ENCODE results near the gene RGS5. TPM values are rescaled to one million over a fixed set of nuclear protein-coding genes. Genes with fewer than 3 reads are reported as not detected.
"Not testable (repeated sequence)": the region's sequence is repeated elsewhere in the genome, so short reads cannot be mapped to it uniquely, and the experiment has no call there.

The RGS5 gene
- 26.2 TPM for total RNA-seq
- polyA plus RNA-seq (ENCODE audit: insufficient read depth in 1 of 8, insufficient read length in 8 of 8, low replicate concordance in 1 of 8): 10 to 100 TPM; 22.5 to 44.2 (median 36.3) TPM
- long read RNA-seq, donor 1, full-length matches to known transcripts: 10 of 10 reads
- long read RNA-seq, donor 1, partial matches to known transcripts: 0 of 10 reads
- long read RNA-seq, donor 1, other reads (novel, unspliced or antisense): 0 of 10 reads
- long read RNA-seq, donor 2: 0 reads
- long read RNA-seq, donor 3, full-length matches to known transcripts: 18 of 18 reads
- long read RNA-seq, donor 3, partial matches to known transcripts: 0 of 18 reads
- long read RNA-seq, donor 3, other reads (novel, unspliced or antisense): 0 of 18 reads
- long read RNA-seq, donor 4, full-length matches to known transcripts: 7 of 7 reads
- long read RNA-seq, donor 4, partial matches to known transcripts: 0 of 7 reads
- long read RNA-seq, donor 4, other reads (novel, unspliced or antisense): 0 of 7 reads
- long read RNA-seq, donor 5, full-length matches to known transcripts: 35 of 35 reads
- long read RNA-seq, donor 5, partial matches to known transcripts: 0 of 35 reads
- long read RNA-seq, donor 5, other reads (novel, unspliced or antisense): 0 of 35 reads
- long read RNA-seq, donor 6, full-length matches to known transcripts: 17 of 17 reads
- long read RNA-seq, donor 6, partial matches to known transcripts: 0 of 17 reads
- long read RNA-seq, donor 6, other reads (novel, unspliced or antisense): 0 of 17 reads
- long read RNA-seq, donor 7, full-length matches to known transcripts: 19 of 19 reads
- long read RNA-seq, donor 7, partial matches to known transcripts: 0 of 19 reads
- long read RNA-seq, donor 7, other reads (novel, unspliced or antisense): 0 of 19 reads
- long read RNA-seq, donor 8, full-length matches to known transcripts: 31 of 31 reads
- long read RNA-seq, donor 8, partial matches to known transcripts: 0 of 31 reads
- long read RNA-seq, donor 8, other reads (novel, unspliced or antisense): 0 of 31 reads
- long read RNA-seq, donor 9, full-length matches to known transcripts: 17 of 17 reads
- long read RNA-seq, donor 9, partial matches to known transcripts: 0 of 17 reads
- long read RNA-seq, donor 9, other reads (novel, unspliced or antisense): 0 of 17 reads
- long read RNA-seq, donor 10, full-length matches to known transcripts: 43 of 43 reads
- long read RNA-seq, donor 10, partial matches to known transcripts: 0 of 43 reads
- long read RNA-seq, donor 10, other reads (novel, unspliced or antisense): 0 of 43 reads
- long read RNA-seq, donor 11, full-length matches to known transcripts: 17 of 17 reads
- long read RNA-seq, donor 11, partial matches to known transcripts: 0 of 17 reads
- long read RNA-seq, donor 11, other reads (novel, unspliced or antisense): 0 of 17 reads

GRCh38 chr1:163202833-163203451 lies at the start of gene RGS5:
Gene RGS5, minus strand, starts transcription at chr1:163202916. Its CDS starts 81 bp downstream, at chr1:163202835.
- Histone ChIP-seq H3K4me3 (ENCODE audit: low read length) (peak within 1 kb of the TSS; percentile 14), H3K36me3 (ENCODE audit: control insufficient read depth, insufficient read depth, low read length) (no peaks in the 10 kb centered on the region), H3K27me3 (ENCODE audit: control insufficient read depth, insufficient read depth, low read length) (no peaks in the 10 kb centered on the region), H3K9me3 (replicated peaks; ENCODE audit: control insufficient read depth, low read depth, low read length) (no peaks in the 10 kb centered on the region), H3K27ac (ENCODE audit: low read length) (no peak within 1 kb of the TSS), H3K4me1 (ENCODE audit: control insufficient read depth, insufficient read depth, low read length) (no peaks in the 10 kb centered on the region)
- DNase-seq: no peak
- WGBS (ENCODE audit: insufficient coverage): 17% methylated on average over 3 of the region's 4 CpGs

GRCh38 chr1:163250382-163250974 lies 47.8 kb upstream of the RGS5 start:
- Histone ChIP-seq H3K4me1 (ENCODE audit: control insufficient read depth, insufficient read depth, low read length) (no peaks in the 10 kb centered on the region), H3K36me3 (ENCODE audit: control insufficient read depth, insufficient read depth, low read length) (no peaks in the 10 kb centered on the region), H3K9me3 (replicated peaks; ENCODE audit: control insufficient read depth, low read depth, low read length) (no peaks in the 10 kb centered on the region), H3K27me3 (ENCODE audit: control insufficient read depth, insufficient read depth, low read length) (no peaks in the 10 kb centered on the region), H3K4me3 (ENCODE audit: low read length) (no peak overlapping the region), H3K27ac (ENCODE audit: low read length) (no peak overlapping the region)
- WGBS (ENCODE audit: insufficient coverage): no CpG with 5 or more reads among the region's 2 CpGs
- no peak for DNase-seq

- H3K4me1 ChIP-seq (ENCODE audit: control insufficient read depth, insufficient read depth, low read length): no peaks in the 10 kb centered on the region
- no peaks in the 10 kb centered on the region for H3K9me3 ChIP-seq (replicated peaks; ENCODE audit: control insufficient read depth, low read depth, low read length)
- no peaks in the 10 kb centered on the region for H3K36me3 ChIP-seq (ENCODE audit: control insufficient read depth, insufficient read depth, low read length)
- H3K27me3 ChIP-seq (ENCODE audit: control insufficient read depth, insufficient read depth, low read length): no peaks in the 10 kb centered on the region
- DNase-seq: no peak
- no peak overlapping the region for H3K4me3 ChIP-seq (ENCODE audit: low read length)
- no peak overlapping the region for H3K27ac ChIP-seq (ENCODE audit: low read length)
Measured at GRCh38 chr1:163248064-163248463, 45.3 kb upstream of the RGS5 start.

GRCh38 chr1:163244648-163245047 lies 41.9 kb upstream of the RGS5 start:
- DNase-seq; H3K9me3 ChIP-seq (replicated peaks; ENCODE audit: control insufficient read depth, low read depth, low read length): not testable (repeated sequence)
- WGBS (ENCODE audit: insufficient coverage): no CpG with 5 or more reads among the region's 1 CpG

DNA sequence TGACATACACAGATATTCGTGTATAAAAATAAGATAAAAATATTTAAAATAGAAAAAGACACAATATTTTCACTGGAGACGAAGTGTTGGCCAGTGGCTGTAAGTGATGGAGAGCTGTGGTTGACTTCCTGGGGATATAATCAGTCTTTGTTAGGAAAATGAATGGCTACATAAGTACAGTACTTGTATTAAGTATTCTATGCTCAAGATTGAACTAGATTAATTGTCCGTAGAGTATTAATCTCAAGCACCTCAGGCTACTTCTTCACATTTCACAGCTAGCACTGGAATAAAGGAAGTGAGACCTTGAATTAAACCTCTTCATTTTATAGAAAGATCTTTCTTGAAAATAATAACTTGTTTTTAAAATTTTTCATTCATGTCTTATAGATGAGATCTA lies 39.0 kb upstream of the RGS5 start:
- WGBS (ENCODE audit: insufficient coverage): no CpG with 5 or more reads among the region's 3 CpGs
- DNase-seq: no peak
- H3K27me3 ChIP-seq (ENCODE audit: control insufficient read depth, insufficient read depth, low read length): no peaks in the 10 kb centered on the region

More at GRCh38 chr1:163244648-163245047, 41.9 kb upstream of the RGS5 start:
- H3K27ac ChIP-seq (ENCODE audit: low read length); H3K4me3 ChIP-seq (ENCODE audit: low read length); H3K36me3 ChIP-seq (ENCODE audit: control insufficient read depth, insufficient read depth, low read length); H3K27me3 ChIP-seq (ENCODE audit: control insufficient read depth, insufficient read depth, low read length); H3K4me1 ChIP-seq (ENCODE audit: control insufficient read depth, insufficient read depth, low read length): not testable (repeated sequence)

GRCh38 chr1:163240705-163241104 lies 38.0 kb upstream of the RGS5 start:
- H3K27me3 ChIP-seq (ENCODE audit: control insufficient read depth, insufficient read depth, low read length): no peaks in the 10 kb centered on the region
- DNase-seq: no peak
- H3K4me3 ChIP-seq (ENCODE audit: low read length): no peak overlapping the region
- no peaks in the 10 kb centered on the region for H3K4me1 ChIP-seq (ENCODE audit: control insufficient read depth, insufficient read depth, low read length)
- H3K27ac ChIP-seq (ENCODE audit: low read length): no peak overlapping the region
- H3K36me3 ChIP-seq (ENCODE audit: control insufficient read depth, insufficient read depth, low read length): no peaks in the 10 kb centered on the region
- H3K9me3 ChIP-seq (replicated peaks; ENCODE audit: control insufficient read depth, low read depth, low read length): no peaks in the 10 kb centered on the region
- 97% methylated on average over 3 of the region's 3 CpGs for WGBS (ENCODE audit: insufficient coverage)

More for the DNA sequence above, 39.0 kb upstream of the RGS5 start:
- H3K4me3 ChIP-seq (ENCODE audit: low read length): no peak overlapping the region
- no peak overlapping the region for H3K27ac ChIP-seq (ENCODE audit: low read length)
- H3K9me3 ChIP-seq (replicated peaks; ENCODE audit: control insufficient read depth, low read depth, low read length): no peaks in the 10 kb centered on the region
- H3K4me1 ChIP-seq (ENCODE audit: control insufficient read depth, insufficient read depth, low read length): no peaks in the 10 kb centered on the region
- H3K36me3 ChIP-seq (ENCODE audit: control insufficient read depth, insufficient read depth, low read length): no peaks in the 10 kb centered on the region

DNA sequence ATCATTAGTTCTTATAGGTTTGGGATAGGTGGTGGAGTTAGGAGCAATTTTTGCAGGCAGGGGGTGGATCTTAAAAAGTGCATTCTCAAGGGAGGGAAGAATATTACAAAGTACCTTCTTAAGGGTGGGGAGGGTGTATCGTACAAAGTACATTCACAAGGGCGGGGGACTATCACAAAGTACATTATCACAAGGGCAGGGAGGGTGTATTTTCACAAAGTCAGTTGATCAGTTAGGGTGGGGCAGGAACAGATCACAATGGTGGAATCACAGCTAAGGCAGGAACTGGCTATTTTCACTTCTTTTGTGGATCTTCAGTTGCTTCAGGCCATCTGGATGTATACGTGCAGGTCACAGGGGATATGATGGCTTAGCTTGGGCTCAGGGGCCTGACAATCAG lies 30.9 kb upstream of the RGS5 start:
- not testable (repeated sequence) for H3K27ac ChIP-seq (ENCODE audit: low read length); H3K4me1 ChIP-seq (ENCODE audit: control insufficient read depth, insufficient read depth, low read length); H3K9me3 ChIP-seq (replicated peaks; ENCODE audit: control insufficient read depth, low read depth, low read length); DNase-seq; H3K36me3 ChIP-seq (ENCODE audit: control insufficient read depth, insufficient read depth, low read length); H3K4me3 ChIP-seq (ENCODE audit: low read length); H3K27me3 ChIP-seq (ENCODE audit: control insufficient read depth, insufficient read depth, low read length)
- WGBS (ENCODE audit: insufficient coverage): no CpG with 5 or more reads among the region's 3 CpGs

GRCh38 chr1:163231385-163231784 lies 28.7 kb upstream of the RGS5 start:
- DNase-seq: peak; percentile 4
- Histone ChIP-seq H3K9me3 (replicated peaks; ENCODE audit: control insufficient read depth, low read depth, low read length) (no peaks in the 10 kb centered on the region), H3K36me3 (ENCODE audit: control insufficient read depth, insufficient read depth, low read length) (no peaks in the 10 kb centered on the region), H3K4me1 (ENCODE audit: control insufficient read depth, insufficient read depth, low read length) (no peaks in the 10 kb centered on the region), H3K27me3 (ENCODE audit: control insufficient read depth, insufficient read depth, low read length) (no peaks in the 10 kb centered on the region), H3K27ac (ENCODE audit: low read length) (no peak overlapping the region), H3K4me3 (ENCODE audit: low read length) (no peak overlapping the region)
- no CpG with 5 or more reads among the region's 2 CpGs for WGBS (ENCODE audit: insufficient coverage)

DNA sequence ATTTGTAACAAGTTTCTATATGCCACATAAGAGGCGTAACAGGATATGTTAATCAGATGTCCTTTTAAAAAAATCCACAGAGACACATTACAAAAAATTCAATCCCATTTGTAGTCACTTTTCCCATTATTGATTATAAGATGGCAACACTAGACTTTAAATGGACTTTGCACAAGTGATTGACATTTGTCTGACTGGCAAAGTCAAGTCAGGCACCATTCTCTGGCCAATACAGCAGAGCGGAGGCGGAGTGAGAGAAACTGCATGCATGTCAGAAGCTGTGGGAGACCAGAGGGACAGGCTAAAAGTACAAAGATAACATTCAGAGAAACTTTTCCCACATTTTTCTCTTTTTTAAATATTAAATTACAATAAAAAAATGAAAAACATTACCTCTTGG lies 28.1 kb upstream of the RGS5 start:
- Histone ChIP-seq H3K27ac (ENCODE audit: low read length) (no peak overlapping the region), H3K27me3 (ENCODE audit: control insufficient read depth, insufficient read depth, low read length) (no peaks in the 10 kb centered on the region), H3K4me1 (ENCODE audit: control insufficient read depth, insufficient read depth, low read length) (no peaks in the 10 kb centered on the region), H3K4me3 (ENCODE audit: low read length) (no peak overlapping the region), H3K9me3 (replicated peaks; ENCODE audit: control insufficient read depth, low read depth, low read length) (no peaks in the 10 kb centered on the region), H3K36me3 (ENCODE audit: control insufficient read depth, insufficient read depth, low read length) (no peaks in the 10 kb centered on the region)
- no peak for DNase-seq
- no CpG with 5 or more reads among the region's 3 CpGs for WGBS (ENCODE audit: insufficient coverage)
